WERI-Rb-1 (cell line): ENCODE measurements around the gene RNF126.
"Not testable (repeated sequence)": the region's sequence is repeated elsewhere in the genome, so short reads cannot be mapped to it uniquely, and the experiment has no call there.

Experiments
- DNase-seq: peaks from one replicate; pipeline ENCODE4 v3.0.0-alpha.2; 2020
- H3K27ac ChIP-seq: fragments of 250-450 bp; sonication (Bioruptor Pico); 2 replicates; pipeline ENCODE4 v1.5.1; 2020; ENCODE audit warnings: mild to moderate bottlenecking, moderate library complexity
- H3K27me3 ChIP-seq: fragments of 250-450 bp; sonication (Bioruptor Pico); 2 replicates; pipeline ENCODE4 v1.5.1; 2021; ENCODE audit warnings: mild to moderate bottlenecking, low read depth, moderate library complexity; ENCODE audit not compliant: insufficient read depth, severe bottlenecking
- H3K36me3 ChIP-seq: fragments of 250-450 bp; sonication (Bioruptor Pico); 2 replicates; pipeline ENCODE4 v1.5.1; 2020; ENCODE audit warnings: mild to moderate bottlenecking, moderate library complexity
- H3K4me3 ChIP-seq: 2 replicates; pipeline ENCODE4 v1.5.1; 2011; ENCODE audit warnings: low read depth, mild to moderate bottlenecking, control low read depth, low read length
- H3K9me3 ChIP-seq: fragments of 250-450 bp; sonication (Bioruptor Pico); 2 replicates; pipeline ENCODE4 v1.5.1; 2021; ENCODE audit warnings: mild to moderate bottlenecking, moderate library complexity; ENCODE audit not compliant: severe bottlenecking
- TF ChIP-seq, protein P1 (sequence below): IDR thresholded peaks from 2 replicates; pipeline ENCODE4 v1.5.1; 2011; ENCODE audit warnings: low read depth, mild to moderate bottlenecking, control low read depth, inconsistent platforms, low read length

The RNF126 gene

DNA sequence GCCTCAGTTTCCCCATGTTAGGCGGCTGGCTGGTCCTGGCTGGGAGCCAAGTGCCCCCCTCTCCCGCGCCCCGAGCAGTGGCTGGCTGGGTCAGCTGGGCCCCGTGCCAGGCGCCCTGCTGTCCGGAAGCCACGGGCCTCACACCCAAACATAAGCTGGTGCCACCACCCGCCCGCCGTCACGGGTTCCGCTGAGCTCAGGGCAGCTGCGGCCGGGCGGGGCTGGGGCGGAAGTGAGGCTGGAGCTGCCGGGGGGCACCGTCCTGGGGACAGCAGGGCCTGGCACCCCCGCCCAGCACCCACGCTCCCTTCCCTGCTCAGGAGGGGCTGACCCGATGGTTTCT, 54.0 kb downstream of the RNF126 start:
- no peak for DNase-seq
- TF ChIP-seq, protein P1, sequence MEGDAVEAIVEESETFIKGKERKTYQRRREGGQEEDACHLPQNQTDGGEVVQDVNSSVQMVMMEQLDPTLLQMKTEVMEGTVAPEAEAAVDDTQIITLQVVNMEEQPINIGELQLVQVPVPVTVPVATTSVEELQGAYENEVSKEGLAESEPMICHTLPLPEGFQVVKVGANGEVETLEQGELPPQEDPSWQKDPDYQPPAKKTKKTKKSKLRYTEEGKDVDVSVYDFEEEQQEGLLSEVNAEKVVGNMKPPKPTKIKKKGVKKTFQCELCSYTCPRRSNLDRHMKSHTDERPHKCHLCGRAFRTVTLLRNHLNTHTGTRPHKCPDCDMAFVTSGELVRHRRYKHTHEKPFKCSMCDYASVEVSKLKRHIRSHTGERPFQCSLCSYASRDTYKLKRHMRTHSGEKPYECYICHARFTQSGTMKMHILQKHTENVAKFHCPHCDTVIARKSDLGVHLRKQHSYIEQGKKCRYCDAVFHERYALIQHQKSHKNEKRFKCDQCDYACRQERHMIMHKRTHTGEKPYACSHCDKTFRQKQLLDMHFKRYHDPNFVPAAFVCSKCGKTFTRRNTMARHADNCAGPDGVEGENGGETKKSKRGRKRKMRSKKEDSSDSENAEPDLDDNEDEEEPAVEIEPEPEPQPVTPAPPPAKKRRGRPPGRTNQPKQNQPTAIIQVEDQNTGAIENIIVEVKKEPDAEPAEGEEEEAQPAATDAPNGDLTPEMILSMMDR: no peak

DNA sequence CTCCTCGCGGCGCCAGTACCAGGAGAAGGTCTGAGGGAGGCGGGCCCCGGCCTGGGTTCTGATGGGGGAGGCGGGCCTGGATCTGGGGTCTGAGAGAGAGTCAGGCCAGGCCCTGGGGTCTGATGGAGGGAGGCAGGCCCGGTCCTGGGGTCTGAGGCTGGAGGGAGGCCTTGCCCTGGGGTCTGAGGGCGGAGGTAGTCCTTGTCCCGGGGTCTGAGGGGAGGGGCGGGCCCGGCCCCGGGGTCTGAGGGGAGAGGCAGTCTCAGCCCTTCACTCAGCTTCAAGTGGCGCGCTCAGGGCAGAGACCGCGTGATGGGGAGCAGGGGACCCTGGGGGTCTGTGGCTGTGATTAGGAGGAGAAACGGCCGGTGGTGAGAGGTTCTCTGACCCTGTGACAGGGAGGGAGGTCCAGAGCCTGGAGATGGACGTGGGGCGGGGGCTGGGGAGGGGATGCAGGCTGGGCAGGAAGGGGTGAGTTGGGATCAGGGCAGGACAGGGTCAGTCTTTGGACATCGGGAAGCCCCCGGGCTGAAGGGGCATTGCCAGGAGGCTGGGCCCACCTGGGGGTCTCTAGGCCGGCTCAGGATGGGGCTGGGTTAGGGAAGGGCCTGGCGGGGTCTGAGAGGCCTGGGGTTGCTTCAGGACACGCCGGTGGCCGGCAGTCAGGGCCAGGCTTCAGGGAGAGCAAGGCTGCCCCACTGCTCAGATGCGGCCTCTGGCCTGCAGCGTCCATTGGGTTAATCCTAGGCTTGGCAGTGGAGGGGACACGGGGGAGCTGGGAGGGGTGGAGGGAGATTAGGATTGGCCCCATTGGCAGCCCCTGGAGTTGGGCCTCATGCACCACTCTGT, 54.6 kb downstream of the RNF126 start:
- Histone ChIP-seq H3K9me3 (no peaks in the 10 kb centered on the region), H3K36me3 (peaks cover 7% of the 10 kb centered on the region), H3K27me3 (no peaks in the 10 kb centered on the region), H3K4me3 (no peak overlapping the region), H3K27ac (no peak overlapping the region)
- peak; percentile 44 for DNase-seq
- TF ChIP-seq, protein P1: no peak

More for the DNA sequence above, 54.0 kb downstream of the RNF126 start:
- peaks cover 7% of the 10 kb centered on the region for H3K36me3 ChIP-seq
- H3K27me3 ChIP-seq: no peaks in the 10 kb centered on the region
- no peak overlapping the region for H3K27ac ChIP-seq
- no peaks in the 10 kb centered on the region for H3K9me3 ChIP-seq
- no peak overlapping the region for H3K4me3 ChIP-seq

DNA sequence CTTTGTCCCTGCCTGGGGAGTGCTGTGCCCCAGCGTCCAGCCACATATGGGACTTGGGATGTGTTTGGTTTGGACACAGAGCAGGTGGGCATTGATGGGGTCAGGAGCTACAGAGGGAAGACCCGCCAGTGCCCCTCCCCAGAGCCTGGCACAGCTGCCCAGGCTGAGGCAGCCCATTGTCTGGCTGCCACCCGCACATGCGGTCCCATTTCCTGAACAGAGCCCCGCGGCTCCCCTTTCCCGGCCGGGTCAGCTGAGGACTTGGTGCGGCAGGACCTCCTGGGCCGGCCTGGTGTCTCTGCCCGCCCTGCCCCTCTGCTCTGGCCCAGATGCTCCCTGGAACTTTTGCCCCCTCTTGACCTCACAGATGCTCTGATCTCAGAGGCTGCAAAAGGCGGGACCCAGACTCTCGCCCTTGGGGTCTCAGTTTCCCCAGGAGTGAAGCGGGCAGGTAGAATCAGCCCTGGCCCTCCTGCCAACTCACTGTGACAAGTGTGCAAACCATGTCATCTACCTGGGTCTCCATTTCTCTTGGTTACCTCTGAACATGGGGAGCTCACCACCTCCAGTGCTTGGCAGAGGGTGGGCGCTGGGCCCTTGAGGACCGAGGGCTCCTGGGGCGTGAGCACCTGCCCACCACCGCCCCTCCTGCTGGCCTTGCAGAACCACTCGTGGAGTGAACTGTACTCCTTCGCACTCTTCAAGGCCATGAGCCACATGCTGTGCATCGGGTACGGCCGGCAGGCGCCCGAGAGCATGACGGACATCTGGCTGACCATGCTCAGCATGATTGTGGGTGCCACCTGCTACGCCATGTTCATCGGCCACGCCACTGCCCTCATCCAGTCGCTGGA, 55.5 kb downstream of the RNF126 start:
- Histone ChIP-seq H3K27ac (no peak overlapping the region), H3K9me3 (no peaks in the 10 kb centered on the region), H3K36me3 (0 out of 2 replicates have a peak, but pooled peaks cover 3% of the 10 kb centered on the region), H3K27me3 (no peaks in the 10 kb centered on the region), H3K4me3 (no peak overlapping the region)
- TF ChIP-seq, protein P1: no peak
- DNase-seq: no peak

DNA sequence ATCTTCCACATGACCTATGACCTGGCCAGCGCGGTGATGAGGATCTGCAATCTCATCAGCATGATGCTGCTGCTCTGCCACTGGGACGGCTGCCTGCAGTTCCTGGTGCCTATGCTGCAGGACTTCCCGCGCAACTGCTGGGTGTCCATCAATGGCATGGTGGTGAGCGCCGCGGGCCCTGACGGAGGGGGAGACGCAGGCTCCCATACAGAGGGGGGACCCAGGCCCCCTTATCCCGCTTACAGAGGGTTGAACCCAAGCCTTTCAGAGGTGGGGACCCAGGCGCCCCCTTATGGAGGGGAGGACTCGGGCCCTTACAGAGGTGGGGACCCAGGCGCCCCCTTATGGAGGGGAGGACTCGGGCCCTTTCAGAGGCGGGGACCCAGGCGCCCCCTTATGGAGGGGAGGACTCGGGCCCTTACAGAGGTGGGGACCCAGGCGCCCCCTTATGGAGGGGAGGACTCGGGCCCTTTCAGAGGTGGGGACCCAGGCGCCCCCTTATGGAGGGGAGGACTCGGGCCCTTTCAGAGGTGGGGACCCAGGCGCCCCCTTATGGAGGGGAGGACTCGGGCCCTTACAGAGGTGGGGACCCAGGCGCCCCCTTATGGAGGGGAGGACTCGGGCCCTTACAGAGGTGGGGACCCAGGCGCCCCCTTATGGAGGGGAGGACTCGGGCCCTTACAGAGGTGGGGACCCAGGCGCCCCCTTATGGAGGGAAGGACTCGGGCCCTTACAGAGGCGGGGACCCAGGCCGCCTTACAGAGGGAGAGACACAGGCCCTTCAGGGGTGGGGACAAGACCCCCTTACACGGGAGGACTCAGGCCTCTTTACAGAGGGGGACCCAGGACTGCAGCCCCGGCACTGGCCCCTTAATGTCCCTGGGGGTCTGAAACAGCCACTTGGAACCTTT, 57.7 kb downstream of the RNF126 start:
- not testable (repeated sequence) for H3K36me3 ChIP-seq, H3K4me3 ChIP-seq, H3K9me3 ChIP-seq

DNA sequence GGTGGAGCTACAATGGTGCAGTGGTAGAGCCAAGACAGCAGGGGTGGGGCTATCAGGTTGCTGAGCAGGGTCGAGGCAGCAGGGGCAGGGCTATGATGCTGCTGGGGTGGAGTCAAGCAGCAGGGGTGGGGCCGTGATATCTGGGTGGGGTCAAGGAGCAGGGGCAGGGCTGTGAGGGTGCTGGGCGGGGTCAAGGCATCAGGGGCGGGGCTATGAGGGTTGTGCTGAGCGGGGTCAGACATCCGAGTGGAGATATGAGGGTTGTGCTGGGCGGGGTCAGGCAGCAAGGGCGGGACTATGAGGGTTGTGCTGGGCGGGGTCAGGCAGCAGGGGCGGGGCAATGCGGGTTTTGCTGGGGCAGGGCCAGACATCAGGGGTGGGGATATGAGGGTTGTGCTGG, 58.7 kb downstream of the RNF126 start:
- Histone ChIP-seq H3K4me3 (no peak overlapping the region), H3K27ac (no peak overlapping the region), H3K9me3 (peaks cover 4% of the 10 kb centered on the region), H3K36me3 (no peaks in the 10 kb centered on the region), H3K27me3 (no peaks in the 10 kb centered on the region)
- DNase-seq: peak; percentile 52
- TF ChIP-seq, protein P1: no peak

More for the DNA sequence above, 57.7 kb downstream of the RNF126 start:
- not testable (repeated sequence) for H3K27ac ChIP-seq, DNase-seq, H3K27me3 ChIP-seq

DNA sequence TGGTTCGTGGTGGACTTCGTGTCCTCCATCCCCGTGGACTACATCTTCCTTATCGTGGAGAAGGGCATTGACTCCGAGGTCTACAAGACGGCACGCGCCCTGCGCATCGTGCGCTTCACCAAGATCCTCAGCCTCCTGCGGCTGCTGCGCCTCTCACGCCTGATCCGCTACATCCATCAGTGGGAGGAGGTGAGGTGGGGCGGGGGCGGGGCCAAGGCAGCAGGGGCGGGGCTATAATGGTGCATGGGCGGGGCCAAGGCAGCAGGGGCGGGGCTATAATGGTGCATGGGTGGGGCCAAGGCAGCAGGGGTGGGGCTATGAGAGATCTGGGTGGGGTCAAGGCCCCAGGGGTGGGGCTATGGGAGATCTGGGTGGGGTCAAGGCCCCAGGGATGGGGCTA, 59.2 kb downstream of the RNF126 start:
- not testable (repeated sequence) for DNase-seq, H3K4me3 ChIP-seq, H3K27me3 ChIP-seq, H3K36me3 ChIP-seq, H3K9me3 ChIP-seq, H3K27ac ChIP-seq

DNA sequence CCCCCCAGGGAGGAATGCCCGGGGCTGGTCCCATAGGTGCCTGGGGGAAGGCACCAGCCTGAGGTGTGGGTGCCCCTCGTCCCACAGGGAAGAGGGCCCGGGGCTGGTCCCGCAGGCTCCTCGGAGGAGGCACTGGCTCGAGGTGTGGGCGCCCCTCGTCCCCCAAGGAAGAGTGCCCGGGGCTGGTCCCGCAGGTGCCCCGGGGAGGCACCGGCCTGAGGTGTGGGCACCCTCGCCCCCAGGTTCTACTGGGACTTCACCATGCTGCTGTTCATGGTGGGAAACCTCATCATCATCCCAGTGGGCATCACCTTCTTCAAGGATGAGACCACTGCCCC, 59.7 kb downstream of the RNF126 start:
- not testable (repeated sequence) for DNase-seq, H3K36me3 ChIP-seq, H3K9me3 ChIP-seq, H3K4me3 ChIP-seq, H3K27me3 ChIP-seq, H3K27ac ChIP-seq
